ENCODE data around the gene RAB31.

DNA sequence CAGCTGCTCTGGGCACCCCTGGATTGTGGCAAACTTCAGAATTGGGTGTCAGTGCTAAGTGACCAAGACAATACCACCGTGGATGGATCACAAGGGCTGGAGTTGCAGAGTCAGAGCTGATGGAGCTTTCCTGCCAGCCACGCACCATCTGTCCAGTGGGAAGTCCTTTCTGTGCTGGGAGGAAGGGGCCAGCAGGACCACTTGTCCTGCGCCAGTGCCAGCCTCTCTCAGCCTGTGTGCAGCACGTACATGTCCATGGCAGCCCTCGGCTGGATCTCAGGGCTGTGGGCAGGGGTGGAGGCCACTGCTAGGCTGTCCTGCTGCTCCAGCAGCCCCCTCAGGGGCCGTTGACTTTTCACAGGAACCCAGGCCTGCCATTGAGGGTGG lies 33.3 kb downstream of the RAB31 start:
- no peak for TF ChIP-seq POLR2A (IDR thresholded peaks at IDR 0.05)
- TF ChIP-seq, protein P1, sequence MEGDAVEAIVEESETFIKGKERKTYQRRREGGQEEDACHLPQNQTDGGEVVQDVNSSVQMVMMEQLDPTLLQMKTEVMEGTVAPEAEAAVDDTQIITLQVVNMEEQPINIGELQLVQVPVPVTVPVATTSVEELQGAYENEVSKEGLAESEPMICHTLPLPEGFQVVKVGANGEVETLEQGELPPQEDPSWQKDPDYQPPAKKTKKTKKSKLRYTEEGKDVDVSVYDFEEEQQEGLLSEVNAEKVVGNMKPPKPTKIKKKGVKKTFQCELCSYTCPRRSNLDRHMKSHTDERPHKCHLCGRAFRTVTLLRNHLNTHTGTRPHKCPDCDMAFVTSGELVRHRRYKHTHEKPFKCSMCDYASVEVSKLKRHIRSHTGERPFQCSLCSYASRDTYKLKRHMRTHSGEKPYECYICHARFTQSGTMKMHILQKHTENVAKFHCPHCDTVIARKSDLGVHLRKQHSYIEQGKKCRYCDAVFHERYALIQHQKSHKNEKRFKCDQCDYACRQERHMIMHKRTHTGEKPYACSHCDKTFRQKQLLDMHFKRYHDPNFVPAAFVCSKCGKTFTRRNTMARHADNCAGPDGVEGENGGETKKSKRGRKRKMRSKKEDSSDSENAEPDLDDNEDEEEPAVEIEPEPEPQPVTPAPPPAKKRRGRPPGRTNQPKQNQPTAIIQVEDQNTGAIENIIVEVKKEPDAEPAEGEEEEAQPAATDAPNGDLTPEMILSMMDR (IDR thresholded peaks at IDR 0.05): no peak
